ENCODE data around the gene SLC35E2B.

DNA sequence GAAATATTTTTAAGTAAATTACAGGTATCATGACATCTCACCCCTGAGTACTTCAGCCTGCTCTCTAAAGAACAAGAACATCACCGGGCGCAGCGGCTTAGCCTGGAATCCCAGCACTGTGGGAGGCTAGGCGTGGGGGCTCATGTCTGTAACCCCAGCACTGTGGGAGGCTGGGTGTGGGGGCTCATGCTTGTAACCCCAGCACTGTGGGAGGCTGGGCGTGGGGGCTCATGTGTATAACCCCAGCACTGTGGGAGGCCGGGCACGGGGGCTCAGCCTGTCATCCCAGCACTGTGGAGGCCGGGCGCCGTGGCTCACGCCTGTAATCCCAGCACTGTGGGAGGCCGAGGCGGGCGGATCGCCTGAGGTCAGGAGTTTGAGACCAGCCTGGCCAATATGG, 26.1 kb downstream of the SLC35E2B start:
- TF ChIP-seq POLR2A (IDR thresholded peaks at IDR 0.05; ENCODE audit: low read length) (no peak), GATA1 (IDR thresholded peaks at IDR 0.05; ENCODE audit: low read depth, low read length) (no peak)

Measured in erythroblast (primary cell).